ENCODE data around the gene APOD.
"Not testable (repeated sequence)": the region's sequence is repeated elsewhere in the genome, so short reads cannot be mapped to it uniquely, and the experiment has no call there.

APOD gene

GRCh38 chr3:195583831-195584542 is at the start of gene APOD:
TSS of gene APOD (minus strand) at chr3:195583940. CDS start at chr3:195579461, 4,479 bp downstream.
- peak; percentile 82 for DNase-seq

- not testable (repeated sequence) for DNase-seq
Observed at GRCh38 chr3:195633351-195633750, 49.6 kb upstream of the APOD start.

GRCh38 chr3:195632501-195633185 is 48.9 kb upstream of the APOD start:
- DNase-seq: not testable (repeated sequence)

- not testable (repeated sequence) for DNase-seq
Observed at GRCh38 chr3:195632046-195632445, 48.3 kb upstream of the APOD start.

- DNase-seq: not testable (repeated sequence)
Observed at GRCh38 chr3:195630938-195631495, 47.3 kb upstream of the APOD start.

GRCh38 chr3:195630086-195630917 is 46.6 kb upstream of the APOD start:
- not testable (repeated sequence) for DNase-seq

GRCh38 chr3:195629682-195630081 is 45.9 kb upstream of the APOD start:
- not testable (repeated sequence) for DNase-seq

GRCh38 chr3:195628386-195628920 is 44.7 kb upstream of the APOD start:
- not testable (repeated sequence) for DNase-seq

GRCh38 chr3:195627515-195628385 is 44.0 kb upstream of the APOD start:
- DNase-seq: not testable (repeated sequence)

GRCh38 chr3:195624603-195625560 is 41.1 kb upstream of the APOD start:
- DNase-seq: not testable (repeated sequence)

GRCh38 chr3:195624171-195624570 is 40.4 kb upstream of the APOD start:
- not testable (repeated sequence) for DNase-seq

- not testable (repeated sequence) for DNase-seq
Observed at GRCh38 chr3:195623217-195623965, 39.7 kb upstream of the APOD start.

GRCh38 chr3:195622523-195623170 is 38.9 kb upstream of the APOD start:
- DNase-seq: not testable (repeated sequence)

GRCh38 chr3:195622012-195622411 is 38.3 kb upstream of the APOD start:
- not testable (repeated sequence) for DNase-seq

GRCh38 chr3:195621095-195621494 is 37.4 kb upstream of the APOD start:
- DNase-seq: not testable (repeated sequence)

GRCh38 chr3:195620476-195620875 is 36.7 kb upstream of the APOD start:
- DNase-seq: not testable (repeated sequence)

GRCh38 chr3:195619591-195620369 is 36.0 kb upstream of the APOD start:
- not testable (repeated sequence) for DNase-seq

All from DMS79 (cell line).